GM19239 (cell line): ENCODE data around the gene ACIN1.

ENCODE experiments used
- DNase-seq: peaks from one replicate; pipeline ENCODE4 v3.0.0; 2011; ENCODE audit warnings: low spot score; ENCODE audit not compliant: insufficient read length
- FAIRE-seq: peaks from 2 replicates; lab custom pipeline; 2011; peaks lifted over from hg19 to GRCh38; lab: Jason Lieb, UNC

ACIN1 gene

DNA sequence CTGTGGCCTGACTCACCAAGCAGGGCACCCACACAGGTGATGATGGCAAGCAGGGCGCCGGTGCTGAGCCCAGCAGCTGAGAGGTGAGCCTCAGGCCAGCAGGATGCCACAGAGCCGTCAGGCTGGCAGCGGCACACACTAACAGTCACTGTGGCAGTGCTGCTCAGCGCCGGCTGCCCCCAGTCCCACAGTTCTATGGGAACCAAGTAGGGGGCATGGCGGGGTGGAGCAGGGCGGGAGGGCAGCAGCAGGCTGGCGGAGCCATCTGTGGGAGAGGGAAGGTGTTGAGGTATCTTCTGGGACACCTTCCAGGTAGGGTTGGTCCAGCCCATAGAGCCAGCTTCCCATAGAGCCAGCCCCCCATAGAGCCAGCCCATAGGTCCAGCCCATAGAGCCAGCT, 45.9 kb downstream of the ACIN1 start:
- FAIRE-seq: no peak

DNA sequence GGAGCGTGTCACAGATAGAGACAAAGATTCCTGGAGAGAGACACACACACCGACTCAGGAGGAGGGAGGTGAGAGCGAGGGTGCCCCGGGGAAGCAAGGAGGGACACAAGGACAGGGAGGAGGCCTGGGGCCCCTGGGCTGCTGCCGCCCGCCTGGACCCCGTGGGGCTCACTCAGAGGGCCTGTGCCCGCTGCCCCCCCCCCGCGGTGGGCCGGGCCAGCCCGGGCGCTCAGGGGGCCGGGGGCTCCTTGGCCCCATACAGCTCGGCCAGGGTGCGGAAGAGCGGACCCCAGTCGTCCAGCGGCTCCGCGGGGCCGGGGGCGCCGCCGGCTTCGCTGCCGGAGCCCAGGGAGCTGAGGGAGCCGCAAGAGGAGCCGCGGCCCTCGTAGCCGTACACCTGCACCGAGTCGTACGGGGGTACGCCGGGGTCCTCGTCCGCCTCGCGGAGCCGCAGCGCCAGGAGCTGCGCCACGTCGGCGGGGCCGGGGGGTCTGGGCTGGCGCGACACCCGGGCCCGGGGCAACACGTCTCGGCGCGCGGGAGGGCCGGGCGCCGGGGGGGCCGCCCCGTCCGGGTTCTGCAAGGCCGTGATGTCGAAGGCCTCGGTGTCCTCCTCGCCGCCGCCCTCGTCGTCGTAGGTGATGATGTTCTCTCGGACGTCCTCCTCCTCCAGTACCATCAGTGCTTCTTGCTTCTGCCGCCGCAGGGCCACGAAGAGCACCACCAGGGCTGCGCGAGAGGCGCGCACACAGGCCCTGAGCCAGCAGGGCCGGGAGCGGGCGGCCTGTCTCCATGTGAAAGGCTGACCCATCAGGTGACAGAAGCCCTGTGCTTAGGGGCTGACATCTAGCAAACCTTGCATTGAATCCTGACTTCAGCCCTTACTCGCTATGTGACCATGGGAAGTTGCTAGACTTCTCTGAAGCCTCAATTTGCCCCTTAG, 46.9 kb downstream of the ACIN1 start:
- DNase-seq: no peak

More for the DNA sequence above, 45.9 kb downstream of the ACIN1 start:
- DNase-seq: no peak

DNA sequence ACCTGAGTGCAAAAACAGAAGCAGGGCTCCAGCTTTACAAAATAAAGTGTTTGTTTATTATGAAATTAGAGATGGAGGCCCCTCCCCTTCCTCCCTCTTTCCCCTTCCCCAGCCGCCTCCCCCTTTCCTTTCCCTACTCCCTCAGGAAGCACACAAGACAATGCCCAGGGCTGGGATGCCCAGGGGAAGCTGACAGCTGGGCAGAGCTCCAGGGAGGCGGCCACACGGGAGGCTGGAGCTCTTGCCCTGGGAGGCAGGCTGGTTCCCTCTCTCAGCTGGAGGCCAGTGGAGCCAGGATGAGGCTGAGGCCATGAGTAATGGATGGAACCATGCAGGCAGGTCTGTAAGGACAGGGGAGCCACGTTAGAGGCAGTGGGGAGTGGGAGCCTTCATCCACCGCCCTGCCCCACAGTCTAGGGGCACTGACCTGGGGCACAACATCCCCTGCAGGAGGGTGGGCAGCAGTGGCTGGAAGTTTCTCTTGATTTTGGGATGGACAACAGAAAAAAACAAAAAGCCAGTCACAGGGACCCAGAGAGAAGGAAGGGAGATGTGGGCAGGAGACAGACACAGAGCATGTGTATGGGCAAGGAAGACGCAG, 47.8 kb downstream of the ACIN1 start:
- FAIRE-seq: no peak
- DNase-seq: no peak

More for the DNA sequence above, 46.9 kb downstream of the ACIN1 start:
- FAIRE-seq: no peak

DNA sequence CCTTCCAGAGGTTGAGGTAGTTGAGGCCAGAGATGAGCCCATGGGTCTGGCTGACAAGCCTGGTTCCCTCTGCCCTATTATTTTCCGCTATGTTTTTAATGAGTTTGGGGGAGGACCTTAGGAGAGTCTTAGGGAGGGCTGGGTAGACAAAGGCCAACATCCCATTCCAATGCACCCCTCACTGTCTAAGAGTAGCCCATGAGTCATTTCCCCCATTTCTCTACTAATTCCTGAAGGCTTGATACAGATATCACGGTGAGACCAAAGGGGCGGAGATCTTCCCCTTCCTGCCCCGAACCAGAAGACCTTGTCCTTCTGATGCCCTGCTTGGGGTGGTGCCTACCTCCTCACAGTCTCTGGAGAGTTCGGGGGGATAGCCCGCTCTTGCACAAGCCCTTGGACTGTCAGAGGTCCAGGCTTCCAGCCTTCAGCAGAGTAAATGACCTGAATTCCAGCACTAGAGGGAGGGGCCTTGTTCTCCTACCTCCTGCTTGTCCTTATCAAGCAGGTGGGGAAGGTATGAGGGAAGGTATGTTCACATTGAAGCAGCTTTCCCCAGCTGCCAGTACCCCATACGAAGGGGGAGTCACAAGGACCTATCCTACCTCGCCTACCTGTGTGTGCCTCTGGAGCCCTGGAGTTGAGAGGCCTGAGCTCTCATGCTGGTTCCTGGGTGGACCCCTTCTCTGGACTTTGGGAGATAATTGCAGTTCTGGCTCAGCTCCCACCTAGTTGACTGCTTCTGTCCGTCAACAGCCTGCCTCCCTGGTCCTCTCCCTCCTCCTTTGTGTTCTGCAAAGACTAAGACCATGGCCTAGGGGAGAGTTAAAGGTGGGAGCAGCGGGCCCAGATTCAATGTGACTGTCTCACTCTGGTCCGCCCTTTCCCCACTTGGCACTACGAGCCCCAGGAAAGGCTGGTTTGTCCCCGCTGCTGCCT, 49.2 kb downstream of the ACIN1 start:
- no peak for FAIRE-seq

GRCh38 chr14:23044840-23045239, 50.1 kb downstream of the ACIN1 start:
- DNase-seq (no peak), FAIRE-seq (no peak)

More for the DNA sequence above, 49.2 kb downstream of the ACIN1 start:
- no peak for DNase-seq

DNA sequence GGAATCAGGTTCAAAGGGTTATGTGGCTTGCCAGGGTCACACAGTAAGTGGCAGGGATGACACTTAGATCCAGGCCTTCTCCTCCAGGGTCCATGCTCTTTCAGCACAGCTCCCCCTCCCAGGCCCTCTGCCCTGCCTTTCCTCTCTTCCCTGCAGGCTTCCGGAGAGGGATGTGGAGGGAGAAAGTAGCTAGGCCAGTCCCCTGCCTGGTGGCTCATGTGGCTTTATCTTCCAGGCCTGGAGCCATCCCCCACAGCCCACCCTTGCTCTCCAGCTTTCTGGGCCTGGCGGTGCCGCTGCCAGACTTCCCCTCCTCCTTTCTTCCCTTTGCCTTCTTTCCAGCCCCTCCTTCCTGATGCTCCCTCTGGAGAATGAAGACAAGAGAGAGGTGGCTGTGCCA, 51.2 kb downstream of the ACIN1 start:
- FAIRE-seq (no peak), DNase-seq (no peak)

GRCh38 chr14:23043145-23043544, 51.8 kb downstream of the ACIN1 start:
- DNase-seq (no peak), FAIRE-seq (no peak)

DNA sequence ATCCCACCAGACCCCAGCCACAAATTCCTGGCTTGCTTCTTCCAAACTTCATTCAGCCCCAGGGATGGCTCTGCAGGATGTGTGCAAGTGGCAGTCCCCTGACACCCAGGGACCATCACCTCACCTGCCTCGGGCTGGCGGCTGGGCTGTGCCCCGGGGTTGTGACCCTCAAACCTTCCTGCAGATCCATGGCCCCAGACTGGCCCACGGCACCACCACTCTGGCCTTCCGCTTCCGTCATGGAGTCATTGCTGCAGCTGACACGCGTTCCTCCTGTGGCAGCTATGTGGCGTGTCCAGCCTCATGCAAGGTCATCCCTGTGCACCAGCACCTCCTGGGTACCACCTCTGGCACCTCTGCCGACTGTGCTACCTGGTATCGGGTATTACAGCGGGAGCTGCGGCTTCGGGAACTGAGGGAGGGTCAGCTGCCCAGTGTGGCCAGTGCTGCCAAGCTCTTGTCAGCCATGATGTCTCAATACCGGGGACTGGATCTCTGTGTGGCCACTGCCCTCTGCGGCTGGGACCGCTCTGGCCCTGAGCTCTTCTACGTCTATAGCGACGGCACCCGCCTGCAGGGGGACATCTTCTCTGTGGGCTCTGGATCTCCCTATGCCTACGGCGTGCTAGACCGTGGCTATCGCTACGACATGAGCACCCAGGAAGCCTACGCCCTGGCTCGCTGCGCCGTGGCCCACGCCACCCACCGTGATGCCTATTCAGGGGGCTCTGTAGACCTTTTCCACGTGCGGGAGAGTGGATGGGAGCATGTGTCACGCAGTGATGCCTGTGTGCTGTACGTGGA, 52.6 kb downstream of the ACIN1 start, which contains the start of gene PSMB11:
PSMB11 (plus strand) TSS at position 51 of the 804 bp plus-strand sequence; CDS start at position 65, 14 bp downstream.
- DNase-seq (no peak), FAIRE-seq (no peak)

DNA sequence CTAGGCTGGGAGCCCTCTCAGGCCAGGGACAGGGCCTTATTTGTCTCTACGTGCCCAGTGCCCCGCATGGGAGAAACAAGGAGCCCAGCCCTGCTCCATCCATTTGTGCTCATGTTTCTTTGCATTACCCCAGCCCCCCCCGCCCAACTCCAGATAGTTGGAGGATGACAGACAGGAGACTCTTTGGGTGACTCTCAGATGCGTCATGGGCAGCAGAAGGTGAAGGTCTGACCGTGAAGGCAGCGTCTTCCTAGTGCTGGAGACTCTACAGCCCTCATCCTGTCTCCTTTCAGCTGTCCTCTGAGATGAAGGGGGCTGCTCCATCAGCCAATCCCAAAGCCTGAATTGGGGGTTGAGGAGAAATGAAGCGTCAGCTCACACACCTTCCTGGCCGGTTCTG, 53.2 kb downstream of the ACIN1 start:
- FAIRE-seq (no peak), DNase-seq (no peak)

DNA sequence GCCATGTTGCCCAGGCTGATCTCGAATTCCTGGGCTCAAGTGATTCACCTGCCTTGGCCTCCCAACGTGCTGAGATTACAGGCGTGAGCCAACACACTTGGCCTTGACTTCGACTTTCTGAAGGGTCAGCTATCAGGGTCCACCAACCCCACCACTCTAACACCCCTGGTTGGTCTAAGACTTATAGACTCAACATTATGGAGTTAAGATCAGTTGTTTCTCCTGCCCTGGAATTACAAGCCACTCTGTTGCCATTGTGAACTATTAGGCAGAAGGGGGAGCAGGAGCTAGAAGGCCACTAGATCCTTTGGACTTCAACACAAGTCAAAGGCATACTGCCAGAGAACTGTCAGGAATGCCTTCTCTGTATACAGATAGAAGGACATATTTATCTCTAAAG, 54.8 kb downstream of the ACIN1 start:
- FAIRE-seq: no peak
- DNase-seq: no peak

DNA sequence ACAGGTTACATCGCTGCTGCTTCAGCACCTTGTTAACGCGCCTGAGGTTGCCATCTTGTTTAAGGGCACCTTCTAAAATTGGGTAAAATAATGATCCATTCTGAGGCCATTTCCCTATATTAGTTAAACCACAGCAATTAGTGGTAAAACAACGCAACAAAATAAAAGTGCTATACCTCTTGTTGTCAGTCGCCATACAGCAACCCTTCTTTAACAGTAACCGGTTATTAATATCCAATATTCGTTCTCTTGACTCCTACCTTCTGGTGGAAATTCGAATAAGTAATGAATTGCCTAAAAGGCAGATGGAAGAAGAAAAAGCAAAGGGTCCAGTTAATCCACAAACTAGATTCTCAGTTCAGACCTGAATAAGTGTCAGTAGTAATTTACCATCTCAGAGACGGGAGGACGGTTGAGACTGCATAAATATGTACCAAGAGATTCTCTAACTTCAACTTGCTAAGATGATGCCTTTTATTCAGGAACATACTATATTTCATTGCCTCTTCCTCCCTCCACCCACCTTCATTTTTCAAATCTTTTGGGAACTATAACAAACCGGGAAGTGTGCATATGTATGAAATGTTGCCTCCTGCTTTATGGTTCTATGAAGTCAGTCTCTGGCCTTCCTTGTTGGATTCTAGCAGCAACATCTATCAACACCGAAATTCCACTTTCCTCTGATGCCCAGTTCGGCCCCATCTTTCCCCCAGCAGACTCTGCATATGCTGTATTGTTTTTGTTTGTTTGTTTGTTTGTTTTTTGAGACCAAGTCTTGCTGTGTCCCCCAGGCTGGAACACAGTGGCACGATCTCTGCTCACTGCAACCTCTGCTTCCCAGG, 59.4 kb downstream of the ACIN1 start:
- FAIRE-seq: no peak
- DNase-seq: no peak

- FAIRE-seq (peak; percentile 98), DNase-seq (peak; percentile 95)
Measured at GRCh38 chr14:23034498-23035302, 60.2 kb downstream of the ACIN1 start, which contains the start of gene PSMB5. Gene PSMB5 (minus strand): TSS chr14:23034900. CDS start chr14:23034881, 19 bp downstream.

GRCh38 chr14:23033801-23034497, 61.0 kb downstream of the ACIN1 start:
- DNase-seq: no peak
- FAIRE-seq: no peak

- DNase-seq (no peak), FAIRE-seq (no peak)
Measured at GRCh38 chr14:23033251-23033727, 61.6 kb downstream of the ACIN1 start.

GRCh38 chr14:23030936-23031335, 64.0 kb downstream of the ACIN1 start:
- FAIRE-seq: no peak
- no peak for DNase-seq

DNA sequence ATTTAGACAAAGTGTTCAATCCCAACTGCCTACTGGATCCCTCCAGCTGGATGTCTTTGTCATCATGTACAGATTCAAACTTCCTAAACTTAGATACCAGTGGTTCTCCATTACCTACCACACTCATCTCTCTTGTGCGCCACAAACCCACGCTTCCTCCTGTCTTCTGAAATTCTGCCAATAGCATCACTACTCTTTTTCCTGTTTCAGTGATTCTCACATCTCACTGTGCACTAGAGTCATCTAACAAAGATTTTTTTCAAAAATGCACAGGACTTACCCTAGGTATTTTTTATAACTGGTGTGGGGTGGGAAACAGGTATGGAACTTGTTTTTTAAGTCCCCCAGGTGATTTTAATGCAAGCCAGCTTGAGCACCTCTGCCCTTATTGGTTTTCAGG, 66.1 kb downstream of the ACIN1 start:
- DNase-seq: no peak
- FAIRE-seq: no peak
